RPMI7951 (cell line): ENCODE data around the gene FOLR2. TPM values are rescaled to one million over a fixed set of nuclear protein-coding genes. Genes with fewer than 3 reads are reported as not detected.

Experiments used
- DNase-seq: peaks from one replicate; pipeline ENCODE4 v3.0.0-alpha.2; 2012; ENCODE audit warnings: low read depth
- total RNA-seq: library from RNA; depleted of rRNA; stranded (reverse); fragments of >200 nt; shearing (Covaris generic); gene quantifications from 2 replicates; pipeline ENCODE4 v1.2.3, GENCODE V29; 2014

The FOLR2 gene
- total RNA-seq, 1 experiment from 2014 or later: not detected

GRCh38 chr11:72229925-72230763 is 13.6 kb downstream of the FOLR2 start:
- no peak for DNase-seq

- no peak for DNase-seq
Observed at GRCh38 chr11:72230764-72231365, 14.3 kb downstream of the FOLR2 start.

- DNase-seq: no peak
Observed at GRCh38 chr11:72231396-72232259, 15.0 kb downstream of the FOLR2 start.

- no peak for DNase-seq
Observed at GRCh38 chr11:72232260-72233055, 15.9 kb downstream of the FOLR2 start.

- no peak for DNase-seq
Observed at GRCh38 chr11:72233056-72233772, 16.6 kb downstream of the FOLR2 start.

- no peak for DNase-seq
Observed at GRCh38 chr11:72233773-72234513, 17.3 kb downstream of the FOLR2 start.

- DNase-seq: no peak
Observed at GRCh38 chr11:72234514-72234830, 17.9 kb downstream of the FOLR2 start.

GRCh38 chr11:72234920-72235319 is 18.3 kb downstream of the FOLR2 start:
- no peak for DNase-seq

GRCh38 chr11:72235351-72236057 is 18.9 kb downstream of the FOLR2 start:
- DNase-seq: no peak

GRCh38 chr11:72236083-72236697 is 19.6 kb downstream of the FOLR2 start:
- DNase-seq: no peak

- DNase-seq: no peak
Observed at GRCh38 chr11:72236774-72237111, 20.1 kb downstream of the FOLR2 start.

GRCh38 chr11:72237112-72237931 is 20.7 kb downstream of the FOLR2 start:
- no peak for DNase-seq

GRCh38 chr11:72238040-72238450 is 21.5 kb downstream of the FOLR2 start:
- peak; percentile 43 for DNase-seq

- no peak for DNase-seq
Observed at GRCh38 chr11:72238492-72239312, 22.1 kb downstream of the FOLR2 start.

GRCh38 chr11:72239313-72239848 is 22.8 kb downstream of the FOLR2 start:
- peak; percentile 79 for DNase-seq

GRCh38 chr11:72239849-72240460 is 23.4 kb downstream of the FOLR2 start:
- DNase-seq: no peak
